Ectodermal cell (in vitro differentiated cells): ENCODE results near the gene CD93.

Experiments used
- H3K27ac ChIP-seq: 2 replicates; pipeline ENCODE4 v1.7.0; 2013; ENCODE audit warnings: mild to moderate bottlenecking, low read depth, low read length; ENCODE audit not compliant: insufficient read depth, poor library complexity, severe bottlenecking
- H3K27me3 ChIP-seq: 2 replicates; pipeline ENCODE4 v1.7.0; 2013; ENCODE audit warnings: mild to moderate bottlenecking, low read length; ENCODE audit not compliant: insufficient read depth, control insufficient read depth, poor library complexity, severe bottlenecking
- H3K36me3 ChIP-seq: one replicate; pipeline ENCODE4 v1.7.0; 2013; ENCODE audit warnings: low read length; ENCODE audit not compliant: control insufficient read depth, insufficient read depth
- H3K4me1 ChIP-seq: one replicate; pipeline ENCODE4 v1.7.0; 2013; ENCODE audit warnings: low read length; ENCODE audit not compliant: control insufficient read depth, insufficient read depth
- H3K4me3 ChIP-seq: 2 replicates; pipeline ENCODE4 v1.7.0; 2013; ENCODE audit warnings: low read depth, low read length, control low read depth; ENCODE audit not compliant: insufficient read depth
- H3K9me3 ChIP-seq: 2 replicates; pipeline ENCODE4 v1.7.0; 2013; ENCODE audit warnings: mild to moderate bottlenecking, low read length, moderate library complexity; ENCODE audit not compliant: control insufficient read depth
- WGBS, 2 experiments: methylation state at CpG; one replicate each; pipeline ENCODE4 v1.1.7; 2013; ENCODE audit warnings: missing lambda C conversion rate in 2 of 2; 5-methylcytosine and 5-hydroxymethylcytosine counted together

Gene CD93

DNA sequence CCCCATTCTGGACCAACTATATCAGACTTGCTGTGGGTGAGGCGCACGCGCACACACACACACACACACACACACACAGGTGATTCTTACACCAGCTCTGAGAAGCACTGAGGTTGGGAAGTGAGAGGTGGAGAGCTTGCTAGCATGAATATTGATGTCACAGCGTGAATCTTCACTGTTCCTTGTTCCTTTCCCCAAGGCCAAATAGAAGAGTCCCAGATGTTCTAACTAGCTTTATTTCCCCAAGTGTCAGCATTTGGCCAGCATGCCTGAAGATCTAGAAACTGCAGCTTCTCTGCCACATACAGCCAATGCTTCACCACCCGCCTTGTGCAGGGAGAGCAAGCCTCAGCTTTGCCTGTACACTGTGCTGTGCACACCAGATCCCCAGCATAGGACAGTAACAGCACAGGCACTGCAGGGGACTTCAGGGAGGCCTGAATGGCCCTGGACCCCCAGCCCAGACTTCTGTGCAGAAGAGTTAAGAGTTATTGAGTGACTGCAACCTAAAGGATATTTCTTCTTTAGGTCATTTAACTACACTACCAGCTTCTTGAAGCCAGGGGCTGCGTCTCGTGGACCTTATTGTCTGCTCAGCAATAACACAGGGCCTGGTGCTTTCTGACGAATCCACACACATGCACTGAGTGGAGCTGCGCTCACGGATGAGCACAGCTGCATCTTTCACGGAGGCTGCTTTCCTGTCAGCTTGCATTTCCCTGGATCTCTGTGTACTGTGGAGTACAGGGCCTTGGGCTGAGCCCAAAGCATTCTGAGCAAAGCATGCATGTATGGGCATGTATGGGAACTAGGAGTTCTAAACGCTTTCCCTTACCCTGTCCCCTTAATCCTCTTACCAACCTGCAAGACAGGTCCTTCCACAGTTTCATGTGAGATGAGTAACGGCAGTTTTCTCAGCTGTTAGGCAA, 13.9 kb upstream of the CD93 start:
- no peaks in the 10 kb centered on the region for H3K9me3 ChIP-seq
- no peak overlapping the region for H3K27ac ChIP-seq
- H3K36me3 ChIP-seq, result no peaks in the 10 kb centered on the region
- WGBS, 2 experiments, result 88 to 89% methylated on average over 10 to 13 of the region's 13 CpGs
- no peak overlapping the region for H3K4me3 ChIP-seq
- H3K27me3 ChIP-seq, result no peaks in the 10 kb centered on the region
- no peaks in the 10 kb centered on the region for H3K4me1 ChIP-seq

DNA sequence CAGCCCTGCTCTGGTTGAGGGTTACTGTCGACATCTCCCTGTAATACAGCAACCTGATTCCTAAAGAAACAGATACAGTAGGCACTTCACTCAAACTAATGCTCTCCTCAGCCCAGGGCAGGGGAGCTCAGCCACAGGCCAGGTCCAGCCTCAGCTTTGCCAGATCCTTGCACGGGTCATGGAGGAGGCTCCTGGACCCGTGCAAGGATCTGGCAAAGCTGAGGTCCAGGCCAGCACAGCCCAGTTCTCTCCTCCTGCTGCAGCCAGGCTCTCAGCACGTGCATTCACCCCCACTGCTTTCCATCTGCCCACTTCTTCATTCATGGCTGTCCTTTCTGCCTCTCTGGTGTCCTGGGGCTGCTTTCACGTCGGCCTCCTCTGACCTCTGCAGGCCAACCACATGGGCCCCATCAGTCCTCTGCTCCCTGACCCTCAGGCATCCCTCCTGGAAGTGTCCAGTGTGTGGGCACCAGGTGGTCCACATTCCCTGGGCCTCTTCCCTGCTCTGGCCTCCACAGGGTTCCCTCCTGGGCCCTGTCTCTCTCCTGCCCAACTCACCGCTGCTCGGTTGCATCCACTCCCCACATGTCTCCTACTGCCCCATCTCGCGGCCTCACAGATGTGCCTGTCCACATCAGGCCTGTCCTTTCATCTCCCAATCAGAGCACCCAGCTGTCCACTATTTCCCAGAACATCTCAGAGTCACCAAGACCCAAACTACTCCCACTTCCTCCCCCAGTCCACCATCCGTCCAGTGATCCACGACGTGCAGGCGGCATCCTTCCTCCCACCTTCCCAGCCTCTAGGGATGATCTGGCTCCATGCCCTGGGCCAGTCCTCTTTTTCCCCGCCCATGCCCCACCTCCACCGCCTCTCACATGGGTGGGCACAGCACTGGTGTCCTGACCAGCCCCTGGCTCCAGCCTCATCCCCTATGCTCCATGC, 11.8 kb upstream of the CD93 start:
- WGBS, 2 experiments, result 88 to 89% methylated on average over 16 of the region's 16 CpGs
- no peaks in the 10 kb centered on the region for H3K27me3 ChIP-seq
- no peaks in the 10 kb centered on the region for H3K36me3 ChIP-seq
- H3K4me3 ChIP-seq, result no peak overlapping the region
- H3K27ac ChIP-seq, result no peak overlapping the region
- no peaks in the 10 kb centered on the region for H3K4me1 ChIP-seq
- H3K9me3 ChIP-seq, result no peaks in the 10 kb centered on the region

DNA sequence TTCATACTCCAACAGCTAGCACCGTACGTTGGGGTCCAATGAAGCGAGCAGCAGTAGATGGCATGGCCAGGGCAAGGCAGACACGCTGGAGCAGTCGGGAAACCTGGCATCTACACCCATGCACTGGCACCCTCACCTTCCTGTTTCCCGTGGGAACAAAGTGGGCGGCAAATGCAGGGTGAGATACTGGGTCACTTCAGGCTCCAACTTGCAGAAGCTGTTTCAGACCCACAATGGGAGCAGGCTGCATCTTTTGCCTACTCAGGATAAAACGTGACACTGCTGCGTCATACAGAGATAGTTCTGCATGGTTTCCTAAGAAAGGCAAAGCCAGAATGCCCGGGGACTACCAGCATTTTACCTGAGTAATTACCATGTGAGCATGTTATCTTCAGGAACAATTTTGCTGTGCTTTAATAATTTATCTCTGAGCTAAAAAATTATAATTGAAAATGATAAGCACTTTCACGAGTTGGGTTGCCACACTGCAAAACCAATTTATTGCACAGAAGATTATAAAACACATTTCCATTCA, 10.9 kb upstream of the CD93 start:
- Histone ChIP-seq H3K4me3 (no peak overlapping the region), H3K9me3 (no peaks in the 10 kb centered on the region), H3K36me3 (no peaks in the 10 kb centered on the region), H3K27ac (no peak overlapping the region), H3K4me1 (no peaks in the 10 kb centered on the region), H3K27me3 (no peaks in the 10 kb centered on the region)
- 95 to 98% methylated on average over 11 of the region's 11 CpGs for WGBS, 2 experiments

DNA sequence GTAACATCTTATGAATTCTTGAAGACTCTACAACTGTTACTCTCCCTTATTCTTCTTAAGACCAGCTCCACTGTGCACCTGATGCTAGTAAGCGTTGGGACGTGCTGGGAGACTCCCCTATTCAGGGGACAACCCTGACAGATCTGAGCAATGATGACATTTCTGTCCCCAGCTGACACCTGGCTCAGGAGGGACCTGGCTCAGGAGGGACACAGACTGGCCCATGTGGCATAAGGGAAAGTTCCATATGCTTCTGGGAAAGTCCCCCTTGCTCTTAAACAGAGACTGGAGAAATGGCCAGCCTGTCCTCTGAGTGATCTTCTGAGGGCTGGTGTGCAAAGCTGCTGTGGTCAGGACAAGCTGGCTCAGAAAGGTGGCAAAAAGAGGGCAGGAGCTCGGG, 10.0 kb upstream of the CD93 start:
- no peaks in the 10 kb centered on the region for H3K27me3 ChIP-seq
- 88 to 98% methylated on average over 3 of the region's 3 CpGs for whole genome bisulfite sequencing, 2 experiments
- no peaks in the 10 kb centered on the region for H3K4me1 ChIP-seq
- H3K36me3 ChIP-seq, result no peaks in the 10 kb centered on the region
- no peak overlapping the region for H3K4me3 ChIP-seq
- no peak overlapping the region for H3K27ac ChIP-seq
- no peaks in the 10 kb centered on the region for H3K9me3 ChIP-seq

DNA sequence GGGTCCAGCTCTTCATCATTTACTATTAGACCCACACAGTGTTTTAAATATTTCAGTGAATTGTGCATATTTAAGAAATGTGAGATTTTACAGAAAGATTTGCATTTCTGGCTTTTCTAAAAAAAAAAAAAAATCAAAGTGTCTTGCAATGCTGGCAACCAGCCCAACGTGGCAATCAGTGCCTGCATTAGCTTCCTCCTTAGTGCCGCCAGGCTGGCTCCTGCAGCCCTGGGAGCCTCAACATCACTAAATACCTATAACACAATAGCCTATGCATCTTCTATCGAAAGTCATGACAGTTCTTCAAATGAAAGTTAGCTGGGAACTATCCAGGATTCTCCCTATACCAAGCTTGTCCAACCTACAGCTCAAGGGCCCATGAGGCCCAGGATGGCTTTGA, 9.4 kb upstream of the CD93 start:
- Histone ChIP-seq H3K36me3 (no peaks in the 10 kb centered on the region), H3K27ac (no peak overlapping the region), H3K27me3 (no peaks in the 10 kb centered on the region), H3K4me3 (no peak overlapping the region), H3K9me3 (no peaks in the 10 kb centered on the region), H3K4me1 (no peaks in the 10 kb centered on the region)
- WGBS, 2 experiments, result 88 to 89% methylated on average over 3 of the region's 3 CpGs

DNA sequence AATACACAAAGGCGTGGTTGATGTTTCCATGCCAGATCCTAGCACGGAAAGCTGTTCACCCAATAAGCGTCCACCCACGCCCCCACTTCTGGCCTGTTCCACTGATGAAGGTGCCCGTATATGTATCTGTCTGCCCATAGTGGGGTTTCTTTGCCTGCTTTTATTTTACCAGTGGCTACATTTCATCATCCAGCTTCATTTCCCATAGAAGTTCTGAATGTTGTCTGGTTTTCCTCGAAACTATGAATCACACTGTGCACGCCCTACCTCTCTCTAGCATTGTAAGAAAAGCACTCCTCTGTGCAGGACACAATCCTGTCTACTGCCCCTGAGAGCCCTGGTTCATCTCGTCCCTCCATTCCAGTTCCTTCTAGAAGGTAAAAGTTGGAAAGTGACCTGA, 8.8 kb upstream of the CD93 start:
- no peaks in the 10 kb centered on the region for H3K9me3 ChIP-seq
- no peaks in the 10 kb centered on the region for H3K4me1 ChIP-seq
- no peaks in the 10 kb centered on the region for H3K27me3 ChIP-seq
- WGBS, 2 experiments, result 91 to 96% methylated on average over 8 of the region's 8 CpGs
- H3K27ac ChIP-seq, result no peak overlapping the region
- H3K36me3 ChIP-seq, result no peaks in the 10 kb centered on the region
- no peak overlapping the region for H3K4me3 ChIP-seq

DNA sequence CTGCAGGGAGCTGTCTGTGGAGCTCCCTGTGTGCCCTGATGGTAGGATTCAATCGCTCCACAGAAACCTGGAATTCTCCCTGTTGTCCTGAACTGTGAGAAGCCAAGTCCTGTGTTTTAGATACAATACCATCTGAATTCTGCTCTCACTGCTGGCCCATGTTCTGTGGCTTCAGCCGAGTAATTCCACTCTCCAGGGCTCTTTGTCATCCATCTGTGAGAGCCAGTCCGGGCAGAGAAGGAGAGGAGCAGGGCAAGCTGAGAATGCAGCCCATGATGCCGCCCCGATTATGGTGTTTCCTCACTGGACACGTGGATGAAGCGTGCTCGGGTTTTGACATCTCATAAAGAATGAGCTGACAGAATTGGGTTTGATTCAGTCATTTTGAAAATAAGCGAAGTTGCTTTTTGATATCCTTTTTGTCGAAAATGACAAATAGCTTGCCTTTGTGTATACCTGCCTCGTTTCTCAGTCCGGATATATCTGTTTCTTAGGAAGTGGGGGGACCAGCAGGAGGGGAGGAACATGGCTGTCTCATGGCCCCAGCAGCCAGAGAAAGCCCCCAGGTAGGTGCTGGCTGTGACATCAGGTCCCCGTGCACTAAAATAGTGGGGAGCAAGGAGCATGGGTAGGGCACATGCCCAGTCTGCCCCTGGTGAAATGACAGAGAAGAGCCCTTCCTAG, 8.2 kb upstream of the CD93 start:
- H3K27ac ChIP-seq, result no peak overlapping the region
- no peaks in the 10 kb centered on the region for H3K36me3 ChIP-seq

DNA sequence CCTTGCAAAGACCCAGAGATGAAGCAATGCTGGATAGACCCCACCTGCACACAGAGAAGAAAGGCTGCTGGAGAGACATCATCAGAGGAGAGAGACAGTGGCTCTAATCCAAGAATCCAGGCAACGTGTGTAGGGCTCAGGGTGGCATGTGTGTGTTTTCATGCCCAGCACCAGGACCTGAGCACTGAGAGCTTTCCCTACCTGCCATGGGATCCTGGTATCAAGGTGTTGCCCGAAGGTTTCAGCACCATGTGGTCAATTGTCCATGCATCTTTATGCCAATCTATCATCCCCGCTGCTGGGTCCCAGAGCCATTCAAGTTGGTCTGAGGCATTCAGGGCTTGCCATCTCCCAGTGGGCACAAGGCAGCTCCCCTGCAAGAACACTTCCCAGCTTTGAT, 7.5 kb upstream of the CD93 start:
- H3K9me3 ChIP-seq, result no peaks in the 10 kb centered on the region
- 61 to 62% methylated on average over 3 of the region's 3 CpGs for WGBS, 2 experiments
- no peaks in the 10 kb centered on the region for H3K36me3 ChIP-seq
- no peaks in the 10 kb centered on the region for H3K4me1 ChIP-seq
- H3K27ac ChIP-seq, result no peak overlapping the region
- H3K27me3 ChIP-seq, result no peaks in the 10 kb centered on the region
- no peak overlapping the region for H3K4me3 ChIP-seq

More for the DNA sequence above, 8.2 kb upstream of the CD93 start:
- WGBS, 2 experiments, result 86 to 87% methylated on average over 13 of the region's 13 CpGs
- H3K4me3 ChIP-seq, result no peak overlapping the region
- no peaks in the 10 kb centered on the region for H3K4me1 ChIP-seq
- H3K27me3 ChIP-seq, result no peaks in the 10 kb centered on the region
- no peaks in the 10 kb centered on the region for H3K9me3 ChIP-seq

DNA sequence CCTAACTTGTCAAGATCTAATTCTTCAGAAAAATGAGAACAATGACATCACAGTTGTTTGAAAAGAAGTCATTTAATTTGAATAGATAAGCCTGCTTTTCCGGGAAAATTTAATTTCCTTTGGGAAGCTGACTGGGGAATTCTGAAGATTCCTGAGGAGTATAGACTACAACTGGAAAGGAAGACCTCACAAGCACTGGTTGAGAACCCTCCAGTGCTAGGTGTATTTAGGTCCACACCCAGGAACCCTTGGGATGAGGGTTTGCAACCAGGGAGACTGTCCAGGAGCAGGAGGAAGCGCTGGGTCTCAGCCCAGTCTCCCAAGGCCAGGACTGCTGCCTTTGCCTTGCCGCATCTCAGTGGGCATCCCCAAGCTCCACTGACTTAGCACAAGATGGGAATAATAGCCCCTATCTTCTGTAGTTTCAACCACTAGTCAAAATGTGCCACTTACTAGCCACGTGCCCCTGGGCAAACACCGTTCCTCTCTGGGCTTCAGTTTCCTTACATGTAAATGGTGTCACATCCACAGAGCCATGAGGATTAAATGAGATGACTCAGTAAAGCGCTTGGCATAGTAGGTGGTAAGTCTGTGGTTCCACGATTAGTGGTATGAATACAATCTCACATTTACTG, 6.9 kb upstream of the CD93 start:
- no peaks in the 10 kb centered on the region for H3K36me3 ChIP-seq
- H3K9me3 ChIP-seq, result no peaks in the 10 kb centered on the region
- no peak overlapping the region for H3K27ac ChIP-seq
- H3K27me3 ChIP-seq, result no peaks in the 10 kb centered on the region
- H3K4me3 ChIP-seq, result no peak overlapping the region
- no peaks in the 10 kb centered on the region for H3K4me1 ChIP-seq
- WGBS, 2 experiments, result 89 to 97% methylated on average over 5 to 7 of the region's 7 CpGs
